PC-9 (cell line): ENCODE data around the gene MYO6. TPM values are rescaled to one million over a fixed set of nuclear protein-coding genes. Genes with fewer than 3 reads are reported as not detected.

ENCODE experiments used
- BruUV-seq: library from RNA; stranded (reverse); fragments of 400-500 nt; replicated peaks from 2 replicates; lab custom pipeline; 2021; lab: Mats Ljungman, UMichigan
- CTCF ChIA-PET: fragments of 300-600 bp; sonication (Branson Sonifier 250); formaldehyde crosslinking; loops from one replicate; lab custom pipeline; 2022; ENCODE audit warnings: antibody characterized with exemption; lab: Charles Lee
- POLR2A ChIA-PET: fragments of 300-600 bp; sonication (Branson Sonifier 250); formaldehyde crosslinking; loops from one replicate; lab custom pipeline; 2022; ENCODE audit warnings: antibody characterized with exemption; ENCODE audit not compliant: unreplicated experiment; lab: Charles Lee
- DNase-seq, 2 experiments: peaks; one replicate each; pipeline versions ENCODE4 v3.0.0 to v3.0.0-alpha.2; 2015 to 2022; ENCODE audit warnings: mixed read lengths in 1 of 2
- H2AFZ ChIP-seq: fragments of 200-600 bp; sonication (generic); 2 replicates; pipeline ENCODE4 v1.8.1; 2017; ENCODE audit warnings: antibody characterized with exemption
- H3F3A ChIP-seq: fragments of 200-600 bp; sonication (generic); 2 replicates; pipeline ENCODE4 v1.8.1; 2017; ENCODE audit warnings: antibody characterized with exemption, mild to moderate bottlenecking, low read depth; ENCODE audit not compliant: insufficient read depth
- H3K27ac ChIP-seq: fragments of 200-600 bp; sonication (generic); 2 replicates; pipeline ENCODE4 v1.6.1; 2016; ENCODE audit warnings: mixed run types
- H3K27me3 ChIP-seq: fragments of 200-600 bp; sonication (generic); 2 replicates; pipeline ENCODE4 v1.6.1; 2016; ENCODE audit warnings: low read depth, mixed run types; ENCODE audit not compliant: insufficient read depth
- H3K36me3 ChIP-seq: fragments of 200-600 bp; sonication (generic); 2 replicates; pipeline ENCODE4 v1.6.1; 2016; ENCODE audit warnings: low read depth, mixed run types
- H3K4me1 ChIP-seq: fragments of 200-600 bp; sonication (generic); replicated peaks from 2 replicates; pipeline ENCODE4 v1.6.1; 2016; ENCODE audit warnings: mixed run types; ENCODE audit not compliant: insufficient read depth
- H3K4me2 ChIP-seq: fragments of 200-600 bp; sonication (generic); 2 replicates; pipeline ENCODE4 v1.6.1; 2017; ENCODE audit warnings: mixed run types
- H3K4me3 ChIP-seq: fragments of 200-600 bp; sonication (generic); 2 replicates; pipeline ENCODE4 v1.6.1; 2016; ENCODE audit warnings: mixed run types
- H3K79me2 ChIP-seq: fragments of 200-600 bp; sonication (generic); 2 replicates; pipeline ENCODE4 v1.6.1; 2017; ENCODE audit warnings: low read depth, mixed run types
- H3K9me2 ChIP-seq: fragments of 200-600 bp; sonication (generic); 2 replicates; pipeline ENCODE4 v1.8.1; 2017; ENCODE audit warnings: mild to moderate bottlenecking; ENCODE audit not compliant: insufficient read depth
- H3K9me3 ChIP-seq: fragments of 200-600 bp; sonication (generic); 2 replicates; pipeline ENCODE4 v1.8.1; 2016; ENCODE audit warnings: low read depth; ENCODE audit not compliant: insufficient read depth
- H4K20me1 ChIP-seq: fragments of 200-600 bp; sonication (generic); 2 replicates; pipeline ENCODE4 v1.8.1; 2017; ENCODE audit not compliant: insufficient read depth
- EZH2 ChIP-seq: fragments of 200-600 bp; sonication (generic); IDR thresholded peaks from 2 replicates; pipeline ENCODE4 v1.8.0; 2017; ENCODE audit warnings: antibody characterized with exemption, low read depth
- intact Hi-C: fragments of 100-400 bp; cut with micrococcal nuclease; formaldehyde crosslinking; loops from one replicate; pipeline ENCODE4 v1.10.0; 2022; ENCODE audit not compliant: unreplicated experiment
- total RNA-seq: library from RNA; stranded (reverse); gene quantifications from 2 replicates; pipeline ENCODE4 v1.2.3, GENCODE V29; 2021
- TF ChIP-seq, protein P1 (sequence below): fragments of 200-600 bp; sonication (generic); conservative IDR thresholded peaks from 2 replicates; pipeline ENCODE4 v1.6.1; 2017; ENCODE audit warnings: mixed run types, antibody characterized with exemption, mild to moderate bottlenecking, moderate library complexity

Gene MYO6
- total RNA-seq, 1 experiment from 2014 or later = 93.0 TPM

DNA sequence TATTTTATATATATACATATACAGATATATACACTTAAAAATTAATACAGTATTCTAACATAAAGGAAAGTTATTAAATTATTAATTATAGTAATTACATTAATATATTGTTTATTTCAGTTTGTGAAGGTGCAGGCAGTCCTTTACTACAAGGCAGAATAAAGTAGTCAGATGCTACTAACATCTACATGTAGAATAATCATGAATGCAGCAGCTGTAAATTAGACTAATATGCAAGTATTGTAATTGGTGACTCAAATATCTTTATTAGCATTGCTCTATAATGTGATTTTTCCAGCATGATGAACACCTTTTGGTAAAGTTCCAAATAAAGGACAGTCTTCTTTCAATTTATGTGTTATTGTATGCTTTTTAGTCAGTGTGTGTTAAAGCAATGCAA is 17.3 kb downstream of the MYO6 start:
- H3K4me2 ChIP-seq = no peak overlapping the region
- H3K4me3 ChIP-seq = no peak overlapping the region
- no peak overlapping the region for H3K27ac ChIP-seq
- ChIA-PET CTCF (no interaction called here), POLR2A (no interaction called here)
- H3K9me2 ChIP-seq = no peaks in the 10 kb centered on the region
- no peaks in the 10 kb centered on the region for H3K4me1 ChIP-seq
- TF ChIP-seq, protein P1, sequence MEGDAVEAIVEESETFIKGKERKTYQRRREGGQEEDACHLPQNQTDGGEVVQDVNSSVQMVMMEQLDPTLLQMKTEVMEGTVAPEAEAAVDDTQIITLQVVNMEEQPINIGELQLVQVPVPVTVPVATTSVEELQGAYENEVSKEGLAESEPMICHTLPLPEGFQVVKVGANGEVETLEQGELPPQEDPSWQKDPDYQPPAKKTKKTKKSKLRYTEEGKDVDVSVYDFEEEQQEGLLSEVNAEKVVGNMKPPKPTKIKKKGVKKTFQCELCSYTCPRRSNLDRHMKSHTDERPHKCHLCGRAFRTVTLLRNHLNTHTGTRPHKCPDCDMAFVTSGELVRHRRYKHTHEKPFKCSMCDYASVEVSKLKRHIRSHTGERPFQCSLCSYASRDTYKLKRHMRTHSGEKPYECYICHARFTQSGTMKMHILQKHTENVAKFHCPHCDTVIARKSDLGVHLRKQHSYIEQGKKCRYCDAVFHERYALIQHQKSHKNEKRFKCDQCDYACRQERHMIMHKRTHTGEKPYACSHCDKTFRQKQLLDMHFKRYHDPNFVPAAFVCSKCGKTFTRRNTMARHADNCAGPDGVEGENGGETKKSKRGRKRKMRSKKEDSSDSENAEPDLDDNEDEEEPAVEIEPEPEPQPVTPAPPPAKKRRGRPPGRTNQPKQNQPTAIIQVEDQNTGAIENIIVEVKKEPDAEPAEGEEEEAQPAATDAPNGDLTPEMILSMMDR = no peak
- TF ChIP-seq EZH2 = no peak
- no peaks in the 10 kb centered on the region; the same call in 1 of the 2 replicates for H4K20me1 ChIP-seq
- H3K79me2 ChIP-seq = peaks cover 69% of the 10 kb centered on the region
- H3K9me3 ChIP-seq = no peaks in the 10 kb centered on the region
- BruUV-seq = no TSS peak
- H3F3A ChIP-seq = no peaks in the 10 kb centered on the region
- no peak for DNase-seq
- H3K27me3 ChIP-seq = no peaks in the 10 kb centered on the region
- intact Hi-C loops = no loop called here
- H2AFZ ChIP-seq = no peak overlapping the region
- peaks cover 8% of the 10 kb centered on the region; the same call in 1 of the 2 replicates for H3K36me3 ChIP-seq

GRCh38 chr6:75770844-75771243 is 21.8 kb downstream of the MYO6 start:
- BruUV-seq = no TSS peak
- intact Hi-C loops = no loop called here
- ChIA-PET CTCF (no interaction called here), POLR2A (interaction anchor here (0.7 kb wide), 1 partner anchor 61 kb away, joined by 7 read pairs; no protein-coding TSS in a partner anchor)
- Histone ChIP-seq H3K36me3 (no peaks in the 10 kb centered on the region), H3K27ac (no peak overlapping the region), H3K4me2 (no peak overlapping the region), H4K20me1 (no peaks in the 10 kb centered on the region; the same call in 1 of the 2 replicates), H3K9me2 (no peaks in the 10 kb centered on the region), H2AFZ (no peak overlapping the region), H3K4me3 (no peak overlapping the region), H3F3A (no peaks in the 10 kb centered on the region), H3K79me2 (peaks cover 68% of the 10 kb centered on the region), H3K9me3 (no peaks in the 10 kb centered on the region), H3K4me1 (no peaks in the 10 kb centered on the region), H3K27me3 (no peaks in the 10 kb centered on the region)
- DNase-seq = no peak
- no peak for TF ChIP-seq EZH2
- TF ChIP-seq, protein P1 = no peak

DNA sequence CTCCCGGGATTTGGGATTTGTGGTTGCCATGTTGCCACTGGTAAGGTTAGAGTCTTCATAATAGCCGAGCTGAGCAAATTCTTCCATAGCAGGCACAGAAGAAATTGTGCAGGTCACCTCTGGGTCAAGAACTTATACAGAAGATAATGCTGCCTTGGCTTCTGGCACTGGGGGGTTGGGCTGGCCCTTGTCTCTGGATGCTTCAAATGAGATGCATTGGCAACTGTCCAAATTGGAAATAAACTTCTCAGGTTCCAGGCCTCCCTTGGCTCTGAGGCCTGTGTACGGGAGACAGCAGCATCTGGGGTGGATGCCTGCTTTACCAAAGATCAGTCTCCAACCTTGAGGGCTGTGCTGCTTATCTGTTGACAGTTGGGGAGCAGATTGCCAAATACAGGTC is 26.2 kb downstream of the MYO6 start:
- ChIA-PET POLR2A (no interaction called here), CTCF (no interaction called here)
- TF ChIP-seq EZH2 = no peak
- TF ChIP-seq, protein P1 = no peak
- no peaks in the 10 kb centered on the region for H3K9me3 ChIP-seq
- no TSS peak for BruUV-seq
- H3K4me3 ChIP-seq = no peak overlapping the region
- no peak for DNase-seq
- no peaks in the 10 kb centered on the region for H3K9me2 ChIP-seq
- H3F3A ChIP-seq = no peaks in the 10 kb centered on the region
- H3K27me3 ChIP-seq = no peaks in the 10 kb centered on the region
- intact Hi-C loops = no loop called here
- no peak overlapping the region for H3K27ac ChIP-seq
- H3K4me2 ChIP-seq = no peak overlapping the region
- H3K4me1 ChIP-seq = no peaks in the 10 kb centered on the region
- H3K36me3 ChIP-seq = no peaks in the 10 kb centered on the region
- H2AFZ ChIP-seq = no peak overlapping the region
- peaks cover 69% of the 10 kb centered on the region for H3K79me2 ChIP-seq
- no peaks in the 10 kb centered on the region for H4K20me1 ChIP-seq
